H9 (cell line): ENCODE data around the gene CRIP2. TPM values are rescaled to one million over a fixed set of nuclear protein-coding genes. Genes with fewer than 3 reads are reported as not detected.

Source experiments
- DNase-seq: peaks from one replicate; pipeline ENCODE4 v3.0.0-alpha.2; 2017
- H2AFZ ChIP-seq: one replicate; pipeline ENCODE4 v1.6.1; 2013; ENCODE audit warnings: mild to moderate bottlenecking, low read length, control low read depth, moderate library complexity
- H2AK5ac ChIP-seq: 2 replicates; pipeline ENCODE4 v1.6.1; 2013; ENCODE audit warnings: low read length, control low read depth, mixed read lengths; ENCODE audit not compliant: insufficient read length
- H2BK120ac ChIP-seq: one replicate; pipeline ENCODE4 v1.6.1; 2013; ENCODE audit warnings: low read depth, mild to moderate bottlenecking, low read length, control low read depth, inconsistent platforms; ENCODE audit not compliant: poor library complexity, severe bottlenecking
- H2BK12ac ChIP-seq: 2 replicates; pipeline ENCODE4 v1.6.1; 2013; ENCODE audit warnings: low read length, control low read depth, mixed read lengths, low read depth; ENCODE audit not compliant: insufficient read length
- H2BK15ac ChIP-seq: 2 replicates; pipeline ENCODE4 v1.6.1; 2013; ENCODE audit warnings: low read depth, low read length, control low read depth
- H2BK20ac ChIP-seq: one replicate; pipeline ENCODE4 v1.6.1; 2013; ENCODE audit warnings: low read depth, mild to moderate bottlenecking, low read length, control low read depth, inconsistent platforms; ENCODE audit not compliant: poor library complexity, severe bottlenecking
- H2BK5ac ChIP-seq: 2 replicates; pipeline ENCODE4 v1.6.1; 2013; ENCODE audit warnings: low read length, control low read depth, mixed read lengths; ENCODE audit not compliant: insufficient read length
- H3K14ac ChIP-seq: 2 replicates; pipeline ENCODE4 v1.6.1; 2013; ENCODE audit warnings: low read length, control low read depth; ENCODE audit not compliant: insufficient read depth
- H3K18ac ChIP-seq: 2 replicates; pipeline ENCODE4 v1.6.1; 2013; ENCODE audit warnings: low read depth, mild to moderate bottlenecking, mixed read lengths, low read length, control low read depth; ENCODE audit not compliant: insufficient read length
- H3K23ac ChIP-seq: 2 replicates; pipeline ENCODE4 v1.6.1; 2013; ENCODE audit warnings: low read length, control low read depth, mixed read lengths, low read depth; ENCODE audit not compliant: insufficient read length
- H3K23me2 ChIP-seq: 2 replicates; pipeline ENCODE4 v1.6.1; 2013; ENCODE audit warnings: low read depth, mild to moderate bottlenecking, mixed read lengths, low read length, control low read depth; ENCODE audit not compliant: insufficient read length, poor library complexity, severe bottlenecking
- H3K27ac ChIP-seq: 2 replicates; pipeline ENCODE4 v1.5.1; 2013; ENCODE audit warnings: low read length, control low read depth, mixed read lengths, low read depth; ENCODE audit not compliant: insufficient read length
- H3K27me3 ChIP-seq: 2 replicates; pipeline ENCODE4 v1.6.1; 2013; ENCODE audit warnings: low read length, control low read depth, inconsistent platforms; ENCODE audit not compliant: insufficient read depth
- H3K4ac ChIP-seq: 2 replicates; pipeline ENCODE4 v1.6.1; 2013; ENCODE audit warnings: low read depth, mild to moderate bottlenecking, control low read depth, inconsistent platforms, low read length, moderate library complexity
- H3K4me1 ChIP-seq: 2 replicates; pipeline ENCODE4 v1.6.1; 2013; ENCODE audit warnings: low read length, control low read depth, inconsistent platforms; ENCODE audit not compliant: insufficient read depth
- H3K4me2 ChIP-seq: 2 replicates; pipeline ENCODE4 v1.6.1; 2013; ENCODE audit warnings: low read length, control low read depth, mixed read lengths; ENCODE audit not compliant: insufficient read length, insufficient read depth
- H3K56ac ChIP-seq: 2 replicates; pipeline ENCODE4 v1.6.1; 2013; ENCODE audit warnings: low read depth, mild to moderate bottlenecking, mixed read lengths, low read length, control low read depth; ENCODE audit not compliant: insufficient read length
- H3K79me1 ChIP-seq: 2 replicates; pipeline ENCODE4 v1.6.1; 2013; ENCODE audit warnings: low read depth, mild to moderate bottlenecking, moderate library complexity, low read length, control low read depth, inconsistent platforms; ENCODE audit not compliant: insufficient read depth, poor library complexity, severe bottlenecking
- H3K79me2 ChIP-seq: 2 replicates; pipeline ENCODE4 v1.6.1; 2013; ENCODE audit warnings: low read length, control low read depth, inconsistent platforms; ENCODE audit not compliant: insufficient read depth
- H3K9ac ChIP-seq: 2 replicates; pipeline ENCODE4 v1.6.1; 2013; ENCODE audit warnings: low read length, control low read depth, mixed read lengths; ENCODE audit not compliant: insufficient read length; ENCODE audit errors: extremely low read depth
- H3K9me3 ChIP-seq: one replicate; pipeline ENCODE4 v1.6.1; 2013; ENCODE audit warnings: low read depth, low read length, inconsistent platforms; ENCODE audit not compliant: control insufficient read depth
- H3T11ph ChIP-seq: one replicate; pipeline ENCODE4 v1.6.1; 2013; ENCODE audit warnings: mild to moderate bottlenecking, low read length, control low read depth, inconsistent platforms
- H4K20me1 ChIP-seq: one replicate; pipeline ENCODE4 v1.6.1; 2013; ENCODE audit not compliant: control insufficient read depth, insufficient read length, insufficient read depth
- H4K5ac ChIP-seq: 2 replicates; pipeline ENCODE4 v1.6.1; 2013; ENCODE audit warnings: low read depth, mild to moderate bottlenecking, mixed read lengths, low read length, control low read depth; ENCODE audit not compliant: insufficient read length
- H4K8ac ChIP-seq: replicated peaks from 2 replicates; pipeline ENCODE4 v1.6.1; 2013; ENCODE audit warnings: low read length, control low read depth, mixed read lengths, low read depth; ENCODE audit not compliant: insufficient read length
- H4K91ac ChIP-seq: 2 replicates; pipeline ENCODE4 v1.6.1; 2013; ENCODE audit warnings: low read depth, mild to moderate bottlenecking, moderate library complexity, mixed read lengths, low read length, control low read depth; ENCODE audit not compliant: insufficient read length
- H3K27ac Mint-ChIP-seq, 3 experiments: 2 replicates in 2 of 3; 3 replicates in 1 of 3; pipeline ENCODE4 v1.8.0; 2020 to 2021; ENCODE audit warnings: mixed read lengths in 3 of 3, mild to moderate bottlenecking in 1 of 3, moderate library complexity in 1 of 3
- H3K27me3 Mint-ChIP-seq: 2 replicates; pipeline ENCODE4 v1.8.0; 2021; ENCODE audit warnings: low read depth, mild to moderate bottlenecking, moderate library complexity, mixed read lengths
- H3K36me3 Mint-ChIP-seq, 3 experiments: 2 replicates in 2 of 3; 3 replicates in 1 of 3; pipeline ENCODE4 v1.8.0; 2020 to 2021; ENCODE audit warnings: low read depth in 3 of 3, mixed read lengths in 3 of 3; ENCODE audit not compliant: insufficient read depth in 1 of 3
- H3K4me1 Mint-ChIP-seq, 2 experiments: 2 replicates each; pipeline ENCODE4 v1.8.0; 2020; ENCODE audit warnings: mixed read lengths in 2 of 2
- H3K4me3 Mint-ChIP-seq, 2 experiments: 2 replicates in 1 of 2; 3 replicates in 1 of 2; pipeline ENCODE4 v1.8.0; 2020 to 2021; ENCODE audit warnings: mild to moderate bottlenecking in 2 of 2, mixed read lengths in 2 of 2, moderate library complexity in 1 of 2
- H3K9me3 Mint-ChIP-seq, 2 experiments: 2 replicates in 1 of 2; 3 replicates in 1 of 2; pipeline ENCODE4 v1.8.0; 2020; ENCODE audit warnings: mild to moderate bottlenecking in 2 of 2, mixed read lengths in 2 of 2, moderate library complexity in 1 of 2
- CTCF ChIP-seq: fragments of 200-600 bp; sonication (generic); conservative IDR thresholded peaks from 3 replicates; pipeline ENCODE4 v1.8.0; 2021; ENCODE audit warnings: antibody characterized with exemption, mild to moderate bottlenecking
- WGBS: extraction: QIAGEN DNeasy Blood & Tissue Kit; methylation state at CpG from one replicate; pipeline ENCODE4 v1.1.7; 2013; ENCODE audit warnings: missing lambda C conversion rate, low lambda C conversion rate, mixed read lengths; ENCODE audit not compliant: insufficient read length; ENCODE audit errors: extremely low coverage; 5-methylcytosine and 5-hydroxymethylcytosine counted together
- total RNA-seq: library from RNA; stranded (reverse); gene quantifications from 2 replicates; pipeline ENCODE4 v1.2.1, GENCODE V29; 2021

Gene CRIP2
- total RNA-seq, 1 experiment from 2014 or later, result 5.7 TPM

GRCh38 chr14:105477660-105478397 is 3.2 kb downstream of the CRIP2 start:
- no CpG with 5 or more reads among the region's 56 CpGs for WGBS
- Mint-ChIP-seq H3K36me3 (no peaks in the 10 kb centered on the region), H3K4me3 (no peak overlapping the region), H3K9me3 (peaks cover 0 to 3% of the 10 kb centered on the region in 2 experiments; a peak in 1 of 5 replicates), H3K27ac (no peak overlapping the region), H3K4me1 (peaks cover 11 to 36% of the 10 kb centered on the region in 2 experiments), H3K27me3 (peaks cover 69% of the 10 kb centered on the region)
- Histone ChIP-seq H4K8ac (no peak overlapping the region), H2AFZ (no peak overlapping the region), H3K23ac (no peak overlapping the region), H3K9ac (no peak overlapping the region), H2BK5ac (no peak overlapping the region), H2BK12ac (no peak overlapping the region), H3K14ac (no peak overlapping the region), H4K20me1 (no peaks in the 10 kb centered on the region), H4K5ac (no peak overlapping the region), H3K4me2 (no peak overlapping the region), H3K56ac (no peak overlapping the region), H2BK120ac (no peak overlapping the region), H3K79me2 (no peaks in the 10 kb centered on the region), H3K18ac (no peak overlapping the region), H2AK5ac (no peak overlapping the region), H3K27me3 (peaks cover 36% of the 10 kb centered on the region), H3K79me1 (no peaks in the 10 kb centered on the region), H3K9me3 (no peaks in the 10 kb centered on the region), H3K4ac (no peak overlapping the region), H2BK20ac (no peak overlapping the region), H3K4me1 (no peaks in the 10 kb centered on the region; the same call in 1 of the 2 replicates), H3K27ac (no peak overlapping the region), H3T11ph (no peak overlapping the region), H3K23me2 (peaks cover 12% of the 10 kb centered on the region), H4K91ac (no peak overlapping the region), H2BK15ac (no peak overlapping the region)
- TF ChIP-seq CTCF, result no peak
- DNase-seq, result no peak
